T-helper 1 cell treated with Interleukin-12 subunit alpha and Interleukin-12 subunit beta and Interleukin-4 antibody, amounts not matched to agents 30 μg/mL and 1 μg/mL, for 36 hours (primary cell): Measurements from ENCODE around the gene CEPT1.

Experiments used
- H3K27ac Mint-ChIP-seq: one replicate; pipeline ENCODE4 v1.8.0; 2021; ENCODE audit warnings: mild to moderate bottlenecking, mixed read lengths
- H3K27me3 Mint-ChIP-seq: one replicate; pipeline ENCODE4 v1.8.0; 2021; ENCODE audit warnings: low read depth, mixed read lengths
- H3K36me3 Mint-ChIP-seq: one replicate; pipeline ENCODE4 v1.8.0; 2021; ENCODE audit warnings: low read depth, mixed read lengths
- H3K4me1 Mint-ChIP-seq: one replicate; pipeline ENCODE4 v1.8.0; 2021; ENCODE audit warnings: low read depth, mixed read lengths
- H3K4me3 Mint-ChIP-seq: one replicate; pipeline ENCODE4 v1.8.0; 2021; ENCODE audit warnings: mild to moderate bottlenecking, moderate library complexity, mixed read lengths
- H3K9me3 Mint-ChIP-seq: one replicate; pipeline ENCODE4 v1.8.0; 2021; ENCODE audit warnings: mixed read lengths

Gene CEPT1

GRCh38 chr1:111218701-111219556 lies 78.9 kb downstream of the CEPT1 start:
- H3K27ac Mint-ChIP-seq, result peak overlapping the region; percentile 94
- peaks cover 8% of the 10 kb centered on the region for H3K36me3 Mint-ChIP-seq
- H3K9me3 Mint-ChIP-seq, result peaks cover 4% of the 10 kb centered on the region
- H3K27me3 Mint-ChIP-seq, result no peaks in the 10 kb centered on the region
- peak overlapping the region; percentile 63 for H3K4me3 Mint-ChIP-seq
- peaks cover 88% of the 10 kb centered on the region for H3K4me1 Mint-ChIP-seq

- Mint-ChIP-seq H3K4me3 (peak overlapping the region; percentile 63), H3K9me3 (peaks cover 4% of the 10 kb centered on the region), H3K36me3 (peaks cover 8% of the 10 kb centered on the region), H3K27me3 (no peaks in the 10 kb centered on the region), H3K27ac (peak overlapping the region; percentile 94), H3K4me1 (peaks cover 82% of the 10 kb centered on the region)
These were observed 79.7 kb downstream of the CEPT1 start for GRCh38 chr1:111219557-111220286.

DNA sequence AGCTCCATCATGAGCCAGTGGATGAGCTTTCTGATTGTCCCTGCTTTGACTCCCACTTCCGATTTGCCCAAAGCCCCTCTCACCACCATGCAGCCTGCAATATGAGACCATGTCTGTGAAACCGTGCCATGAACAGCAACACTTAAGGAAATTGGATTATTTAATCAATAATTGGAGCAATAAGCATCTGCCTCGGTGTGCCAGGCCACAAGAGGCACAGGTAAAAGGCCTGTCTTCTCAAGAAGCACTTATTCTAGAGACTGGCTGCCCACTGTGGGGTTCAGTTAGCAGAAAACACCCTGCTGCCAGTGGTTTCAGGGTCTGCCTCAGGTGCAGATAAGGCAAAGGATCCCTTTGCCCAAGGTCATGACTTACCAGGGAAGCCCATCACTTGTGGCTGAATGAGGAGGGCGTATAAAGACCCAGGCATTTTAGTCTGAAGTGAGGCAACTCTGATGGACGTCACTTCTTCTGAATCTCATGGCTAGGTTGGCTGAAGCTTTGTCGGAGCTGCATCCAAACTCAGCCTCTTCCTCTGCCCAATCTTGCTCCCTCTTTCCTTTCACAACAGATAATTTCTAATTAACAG lies 80.4 kb downstream of the CEPT1 start:
- Mint-ChIP-seq H3K36me3 (peaks cover 8% of the 10 kb centered on the region), H3K4me3 (peak overlapping the region; percentile 63), H3K27ac (peak overlapping the region; percentile 94), H3K9me3 (peaks cover 4% of the 10 kb centered on the region), H3K4me1 (peaks cover 80% of the 10 kb centered on the region), H3K27me3 (no peaks in the 10 kb centered on the region)

DNA sequence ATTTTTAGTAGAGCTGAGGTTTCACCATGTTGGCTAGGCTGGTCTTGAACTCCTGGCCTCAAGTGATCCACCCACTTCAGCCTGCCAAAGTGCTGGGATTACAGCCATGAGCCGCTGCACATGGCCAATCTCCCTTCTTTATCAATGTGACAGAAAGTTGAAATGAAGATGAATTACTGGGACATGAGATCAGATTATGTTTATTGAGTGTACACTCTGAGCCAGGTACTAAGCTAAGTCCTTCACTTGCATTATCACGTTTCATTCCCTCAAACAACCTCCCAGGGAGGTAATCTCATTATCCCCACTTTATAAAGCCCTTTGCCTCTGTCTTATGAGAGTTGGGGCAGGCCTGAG lies 81.2 kb downstream of the CEPT1 start:
- peaks cover 8% of the 10 kb centered on the region for H3K36me3 Mint-ChIP-seq
- H3K27ac Mint-ChIP-seq, result peak overlapping the region; percentile 94
- peaks cover 82% of the 10 kb centered on the region for H3K4me1 Mint-ChIP-seq
- H3K4me3 Mint-ChIP-seq, result peak overlapping the region; percentile 83
- H3K27me3 Mint-ChIP-seq, result no peaks in the 10 kb centered on the region
- peaks cover 4% of the 10 kb centered on the region for H3K9me3 Mint-ChIP-seq

DNA sequence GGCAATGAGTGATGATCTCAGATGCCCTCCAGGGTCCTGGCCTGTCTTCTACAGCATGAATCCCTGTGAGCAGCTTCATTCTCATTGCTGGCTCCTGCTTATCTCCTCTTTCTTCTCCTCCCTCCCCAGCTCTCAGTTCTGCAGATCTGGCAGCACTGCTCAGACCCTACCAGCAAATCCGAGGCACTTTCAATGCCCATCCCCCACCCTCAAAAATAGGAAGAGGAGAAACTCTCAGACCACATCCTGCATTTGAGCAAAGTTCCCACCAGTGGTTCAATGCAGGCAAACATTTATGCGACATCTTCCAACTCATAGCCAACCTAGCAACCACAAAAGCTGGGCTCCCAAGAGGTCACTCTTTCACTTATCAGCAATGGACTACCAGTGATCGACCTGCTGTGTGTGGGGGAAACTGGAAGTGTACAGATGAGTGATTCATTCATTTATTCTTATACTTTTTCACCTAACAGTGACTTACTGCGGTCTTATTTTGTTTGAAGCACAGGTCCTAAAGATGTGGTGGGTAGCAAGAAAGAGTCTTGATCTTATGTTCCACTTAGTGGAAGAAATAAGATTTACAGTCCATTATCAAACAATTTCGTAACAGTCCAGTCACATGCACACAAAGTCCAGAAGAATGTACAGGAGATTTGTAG lies 81.7 kb downstream of the CEPT1 start:
- Mint-ChIP-seq H3K27me3 (no peaks in the 10 kb centered on the region), H3K27ac (peak overlapping the region; percentile 94), H3K4me3 (peak overlapping the region; percentile 83), H3K36me3 (peaks cover 8% of the 10 kb centered on the region), H3K9me3 (peaks cover 4% of the 10 kb centered on the region), H3K4me1 (peaks cover 81% of the 10 kb centered on the region)

DNA sequence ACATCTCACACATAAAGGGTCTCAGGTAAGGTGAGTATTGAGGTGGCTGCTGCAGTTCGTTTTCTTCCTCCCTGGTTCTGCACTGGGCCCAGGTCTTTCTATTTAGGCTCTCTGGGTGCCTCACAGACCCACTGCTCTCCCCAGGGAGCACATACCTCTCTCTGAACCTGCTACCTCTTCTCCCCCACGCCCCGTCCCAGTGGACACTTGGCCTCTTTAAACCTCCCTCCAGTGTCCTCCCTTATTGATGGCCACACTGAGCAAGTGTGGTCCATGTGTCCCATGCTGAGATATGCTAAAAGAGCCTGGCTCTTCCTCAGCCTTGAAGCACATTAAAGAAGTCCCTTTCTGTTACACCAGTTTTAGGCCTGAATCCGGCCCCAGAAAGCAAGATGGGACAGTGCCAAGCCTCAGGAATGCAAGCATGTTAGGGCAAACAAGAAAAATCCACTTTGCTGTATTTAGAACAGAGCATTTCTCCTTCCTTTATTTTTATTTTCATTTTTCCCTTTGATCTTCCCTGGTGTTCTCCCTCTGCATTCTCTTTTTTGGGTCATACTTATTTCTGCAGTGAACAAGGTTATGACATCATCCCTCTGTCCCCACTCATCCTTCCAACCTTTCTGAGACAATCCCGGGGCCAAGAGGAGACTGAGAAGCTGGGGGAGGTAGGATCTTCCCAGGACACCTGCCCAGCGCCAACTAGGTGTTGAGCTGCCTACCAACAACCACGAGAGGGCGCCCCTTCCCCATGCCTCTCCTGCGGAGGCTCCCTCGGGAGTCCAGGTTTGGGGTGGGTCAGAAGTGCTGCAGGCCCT lies 82.5 kb downstream of the CEPT1 start:
- no peaks in the 10 kb centered on the region for H3K27me3 Mint-ChIP-seq
- peak overlapping the region; percentile 83 for H3K4me3 Mint-ChIP-seq
- H3K4me1 Mint-ChIP-seq, result peaks cover 79% of the 10 kb centered on the region
- peaks cover 2% of the 10 kb centered on the region for H3K9me3 Mint-ChIP-seq
- H3K36me3 Mint-ChIP-seq, result peaks cover 8% of the 10 kb centered on the region
- peak overlapping the region; percentile 94 for H3K27ac Mint-ChIP-seq

DNA sequence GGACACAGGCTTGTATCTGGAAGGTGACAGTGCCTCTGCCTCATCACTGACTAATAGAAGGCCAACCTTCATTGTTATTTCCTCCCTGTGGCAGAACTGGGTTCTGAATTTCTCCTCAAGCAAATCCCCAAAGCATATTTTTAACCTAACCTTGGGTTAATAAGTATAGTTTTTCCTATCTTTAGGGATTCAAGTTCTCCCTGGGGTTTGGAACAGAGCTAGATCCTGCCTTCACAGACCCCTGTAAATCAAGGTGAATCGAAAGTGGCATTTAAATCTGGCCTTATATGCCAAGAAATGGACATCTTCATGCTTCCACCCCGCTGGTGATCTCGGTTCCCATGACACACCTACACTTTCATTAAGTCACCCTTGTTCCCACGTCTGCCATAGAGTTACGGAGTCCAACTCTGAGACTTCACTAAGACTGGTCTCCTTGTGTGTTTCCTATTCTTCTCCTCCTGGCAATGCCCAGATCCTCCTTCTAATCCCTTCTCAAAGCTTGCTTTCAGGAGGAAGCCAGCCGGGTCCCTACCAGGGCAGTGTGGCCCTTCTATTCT lies 83.2 kb downstream of the CEPT1 start:
- Mint-ChIP-seq H3K27me3 (no peaks in the 10 kb centered on the region), H3K36me3 (peaks cover 7% of the 10 kb centered on the region), H3K4me3 (peak overlapping the region; percentile 83), H3K4me1 (peaks cover 79% of the 10 kb centered on the region), H3K9me3 (no peaks in the 10 kb centered on the region), H3K27ac (peak overlapping the region; percentile 94)

GRCh38 chr1:111225091-111225490 lies 85.1 kb downstream of the CEPT1 start:
- Mint-ChIP-seq H3K9me3 (no peaks in the 10 kb centered on the region), H3K4me3 (peak overlapping the region; percentile 56), H3K36me3 (peaks cover 2% of the 10 kb centered on the region), H3K27ac (peak overlapping the region; percentile 78), H3K27me3 (no peaks in the 10 kb centered on the region), H3K4me1 (peaks cover 71% of the 10 kb centered on the region)

DNA sequence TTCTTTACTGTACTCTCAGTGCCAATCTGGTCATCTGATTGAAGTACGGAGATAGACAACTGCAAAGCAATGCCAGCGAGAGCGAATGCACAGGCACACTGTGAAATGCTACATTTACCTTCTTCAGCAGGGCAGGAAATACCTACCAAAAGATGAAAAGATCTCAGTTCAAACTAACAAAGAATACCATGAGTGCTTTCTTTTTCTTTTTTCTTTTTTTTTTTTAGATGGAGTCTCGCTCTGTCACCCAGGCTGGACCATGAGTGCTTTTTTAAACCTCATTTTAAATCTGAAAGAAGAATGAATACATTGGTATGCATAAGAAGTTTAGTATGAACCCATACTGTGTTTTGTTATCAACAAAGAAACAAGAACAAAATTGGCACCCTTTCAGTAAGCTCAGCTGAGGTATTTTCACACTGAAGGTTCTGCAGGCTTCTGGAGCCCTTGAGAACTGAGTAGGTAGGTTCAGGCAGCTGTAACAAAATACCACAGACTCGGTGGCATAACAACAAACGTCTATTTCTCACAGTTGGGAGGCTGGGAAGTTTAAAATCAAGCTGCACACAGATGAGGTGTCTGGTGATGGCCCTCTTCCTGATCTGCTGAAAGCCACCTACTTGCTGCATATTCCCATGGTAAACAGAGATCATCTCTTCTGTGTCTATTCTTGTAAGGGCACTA lies 85.8 kb downstream of the CEPT1 start:
- peak overlapping the region; percentile 56 for H3K4me3 Mint-ChIP-seq
- H3K9me3 Mint-ChIP-seq, result no peaks in the 10 kb centered on the region

GRCh38 chr1:111227434-111227833 lies 87.4 kb downstream of the CEPT1 start, which contains the start of gene CHI3L2:
Gene CHI3L2, plus strand, starts transcription at chr1:111227713. Its CDS starts 17 bp downstream, at chr1:111227730.
- Mint-ChIP-seq H3K27me3 (no peaks in the 10 kb centered on the region), H3K27ac (peak within 1 kb of the TSS; percentile 33), H3K4me1 (peaks cover 64% of the 10 kb centered on the region), H3K36me3 (peaks cover 2% of the 10 kb centered on the region), H3K9me3 (no peaks in the 10 kb centered on the region), H3K4me3 (peak within 1 kb of the TSS; percentile 16)

More for the DNA sequence above, 85.8 kb downstream of the CEPT1 start:
- Mint-ChIP-seq H3K4me1 (peaks cover 68% of the 10 kb centered on the region), H3K27ac (peak overlapping the region; percentile 78), H3K27me3 (no peaks in the 10 kb centered on the region), H3K36me3 (peaks cover 2% of the 10 kb centered on the region)

- H3K27me3 Mint-ChIP-seq, result no peaks in the 10 kb centered on the region
- no peaks in the 10 kb centered on the region for H3K9me3 Mint-ChIP-seq
- peak overlapping the region; percentile 16 for H3K4me3 Mint-ChIP-seq
- peak overlapping the region; percentile 33 for H3K27ac Mint-ChIP-seq
- peaks cover 58% of the 10 kb centered on the region for H3K4me1 Mint-ChIP-seq
- H3K36me3 Mint-ChIP-seq, result peaks cover 2% of the 10 kb centered on the region
These were observed 88.1 kb downstream of the CEPT1 start for GRCh38 chr1:111227851-111228747.

- Mint-ChIP-seq H3K36me3 (peaks cover 2% of the 10 kb centered on the region), H3K27me3 (no peaks in the 10 kb centered on the region), H3K4me1 (peaks cover 54% of the 10 kb centered on the region), H3K9me3 (no peaks in the 10 kb centered on the region), H3K27ac (peak overlapping the region; percentile 5), H3K4me3 (no peak overlapping the region)
These were observed 88.7 kb downstream of the CEPT1 start for GRCh38 chr1:111228748-111229126.
